NB4 (cell line): ENCODE results near the gene MBOAT2.

Experiments
- DNase-seq: peaks from one replicate; pipeline ENCODE4 v3.0.0; 2010; ENCODE audit warnings: low read depth
- H3K4me3 ChIP-seq: one replicate; pipeline ENCODE4 v1.5.1; 2011; ENCODE audit warnings: mild to moderate bottlenecking, low read depth, low read length, moderate library complexity
- CTCF ChIP-seq: IDR thresholded peaks from one replicate; pipeline ENCODE4 v1.5.1; 2012; ENCODE audit warnings: low read depth, low read length
- MAX ChIP-seq: IDR thresholded peaks from 2 replicates; pipeline ENCODE4 v1.6.1; 2011; ENCODE audit warnings: low read depth, low read length
- MYC ChIP-seq: IDR thresholded peaks from 2 replicates; pipeline ENCODE4 v1.6.1; 2011; ENCODE audit warnings: low read depth, low read length
- POLR2A ChIP-seq: IDR thresholded peaks from 2 replicates; pipeline ENCODE4 v1.6.1; 2011; ENCODE audit warnings: mild to moderate bottlenecking; ENCODE audit not compliant: insufficient read length; ENCODE audit errors: extremely low read depth

The MBOAT2 gene

GRCh38 chr2:8929128-8929527 lies 74.4 kb downstream of the MBOAT2 start:
- DNase-seq, result no peak
- H3K4me3 ChIP-seq, result no peak overlapping the region
- TF ChIP-seq MYC, result no peak
- no peak for TF ChIP-seq CTCF
- no peak for TF ChIP-seq MAX
- no peak for TF ChIP-seq POLR2A

DNA sequence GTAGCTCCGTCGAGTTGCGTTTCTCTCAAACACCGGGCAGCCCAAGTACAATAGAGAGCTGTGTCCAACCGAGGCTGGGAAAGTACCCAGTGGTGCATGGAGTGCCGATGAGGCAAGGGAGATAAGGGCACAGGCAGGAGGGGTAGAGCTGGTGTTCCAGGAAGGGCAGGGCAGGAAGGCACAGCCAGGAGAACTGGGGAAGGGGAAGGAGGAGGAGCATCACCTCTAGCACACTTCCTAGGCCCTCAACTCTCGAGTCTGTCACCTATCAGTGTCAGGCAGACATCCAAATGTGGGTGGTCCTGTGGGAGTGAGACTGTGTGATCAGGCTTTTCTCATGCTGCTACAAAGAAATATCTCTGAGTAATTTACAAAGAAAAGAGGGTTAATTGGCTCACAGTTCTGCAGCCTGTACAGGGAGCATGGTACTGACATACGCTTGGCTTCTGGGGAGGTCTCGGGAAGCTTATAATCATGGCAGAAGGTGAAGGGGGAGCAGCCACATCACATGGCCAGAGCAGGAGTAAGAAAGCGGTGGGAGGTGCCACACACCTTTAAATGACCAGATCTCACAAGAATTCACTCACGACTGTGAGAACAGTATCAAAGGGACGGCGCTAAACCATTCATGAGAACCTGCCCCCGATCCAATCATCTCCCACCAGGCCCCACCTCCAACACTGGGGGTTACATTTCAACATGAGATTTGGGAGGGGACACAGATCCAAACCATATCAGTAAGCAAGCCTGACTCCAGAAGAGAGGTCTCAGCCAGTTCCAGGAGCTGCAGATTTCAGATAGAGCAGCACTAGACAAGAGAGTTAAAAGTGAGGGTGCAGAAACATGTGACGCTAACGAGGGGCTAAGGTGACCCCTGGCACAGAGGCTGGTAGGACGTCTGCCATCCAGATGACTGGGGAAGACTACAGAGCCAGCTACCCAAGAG lies 75.7 kb downstream of the MBOAT2 start:
- no peak overlapping the region for H3K4me3 ChIP-seq
- no peak for TF ChIP-seq MAX
- no peak for TF ChIP-seq CTCF
- TF ChIP-seq MYC, result no peak
- no peak for TF ChIP-seq POLR2A
- no peak for DNase-seq

GRCh38 chr2:8926356-8926755 lies 77.1 kb downstream of the MBOAT2 start:
- no peak overlapping the region for H3K4me3 ChIP-seq
- no peak for DNase-seq
- no peak for TF ChIP-seq MYC
- TF ChIP-seq MAX, result no peak
- TF ChIP-seq CTCF, result no peak
- no peak for TF ChIP-seq POLR2A

GRCh38 chr2:8925411-8925810 lies 78.1 kb downstream of the MBOAT2 start:
- no peak overlapping the region for H3K4me3 ChIP-seq
- DNase-seq, result no peak
- TF ChIP-seq MYC (no peak), POLR2A (no peak), CTCF (no peak), MAX (no peak)

DNA sequence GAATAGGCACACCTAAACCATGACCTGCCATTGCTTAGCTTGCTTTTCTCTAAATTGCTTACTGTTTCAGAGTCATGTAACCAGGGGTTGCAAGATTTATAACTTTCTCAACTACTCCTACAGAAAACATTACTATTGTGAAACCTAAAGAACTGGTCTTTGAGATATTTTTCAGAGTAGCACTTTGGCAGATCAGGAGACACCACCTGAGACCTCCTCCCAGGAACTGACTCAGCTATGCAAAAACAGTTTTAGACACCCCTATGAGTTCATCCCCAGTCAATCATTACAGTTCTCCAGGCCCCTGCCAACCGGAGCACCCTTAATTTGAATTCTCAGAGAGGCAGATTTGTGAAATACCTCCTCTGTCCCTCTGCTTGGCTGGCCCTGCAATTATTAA lies 80.3 kb downstream of the MBOAT2 start:
- no peak for DNase-seq
- no peak for TF ChIP-seq CTCF
- no peak for TF ChIP-seq MAX
- TF ChIP-seq MYC, result no peak
- TF ChIP-seq POLR2A, result no peak
- no peak overlapping the region for H3K4me3 ChIP-seq
